Mammary epithelial cell (primary cell): ENCODE measurements around the gene PIK3C2G.

Experiments used
- EZH2 ChIP-seq: IDR thresholded peaks from 2 replicates; pipeline ENCODE4 v1.6.1; 2012; ENCODE audit warnings: low read length, inconsistent platforms, borderline replicate concordance
- TF ChIP-seq, protein P1 (sequence below), 2 donors: IDR thresholded peaks in 1 of 2; conservative IDR thresholded peaks in 1 of 2; 2 replicates each; pipeline ENCODE4 v1.5.1; 2011 to 2012; ENCODE audit warnings: inconsistent platforms in 2 of 2, low read length in 2 of 2, mild to moderate bottlenecking in 2 of 2, control low read depth in 1 of 2, low read depth in 1 of 2; ENCODE audit not compliant: insufficient read depth in 1 of 2; ENCODE audit errors: extremely low read depth in 1 of 2

DNA sequence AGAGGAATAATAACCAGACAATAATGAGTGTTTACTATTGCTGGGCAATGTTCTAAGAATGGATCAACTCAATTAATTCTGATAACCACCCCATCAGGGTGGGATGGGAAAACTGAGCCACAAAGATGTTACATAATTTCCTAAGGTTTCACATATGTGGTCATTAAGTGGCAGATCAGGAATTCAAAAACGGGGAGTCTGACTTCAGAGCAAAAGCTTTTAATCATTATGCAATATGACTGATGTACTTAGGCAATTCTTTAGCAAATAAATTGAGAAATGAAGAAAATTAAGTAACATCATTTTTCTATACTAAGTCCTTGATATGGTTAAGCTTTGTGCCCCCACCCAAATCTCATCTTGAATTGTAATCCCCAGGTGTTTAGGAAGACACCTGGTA, 423.1 kb downstream of the PIK3C2G start:
- TF ChIP-seq, protein P1, sequence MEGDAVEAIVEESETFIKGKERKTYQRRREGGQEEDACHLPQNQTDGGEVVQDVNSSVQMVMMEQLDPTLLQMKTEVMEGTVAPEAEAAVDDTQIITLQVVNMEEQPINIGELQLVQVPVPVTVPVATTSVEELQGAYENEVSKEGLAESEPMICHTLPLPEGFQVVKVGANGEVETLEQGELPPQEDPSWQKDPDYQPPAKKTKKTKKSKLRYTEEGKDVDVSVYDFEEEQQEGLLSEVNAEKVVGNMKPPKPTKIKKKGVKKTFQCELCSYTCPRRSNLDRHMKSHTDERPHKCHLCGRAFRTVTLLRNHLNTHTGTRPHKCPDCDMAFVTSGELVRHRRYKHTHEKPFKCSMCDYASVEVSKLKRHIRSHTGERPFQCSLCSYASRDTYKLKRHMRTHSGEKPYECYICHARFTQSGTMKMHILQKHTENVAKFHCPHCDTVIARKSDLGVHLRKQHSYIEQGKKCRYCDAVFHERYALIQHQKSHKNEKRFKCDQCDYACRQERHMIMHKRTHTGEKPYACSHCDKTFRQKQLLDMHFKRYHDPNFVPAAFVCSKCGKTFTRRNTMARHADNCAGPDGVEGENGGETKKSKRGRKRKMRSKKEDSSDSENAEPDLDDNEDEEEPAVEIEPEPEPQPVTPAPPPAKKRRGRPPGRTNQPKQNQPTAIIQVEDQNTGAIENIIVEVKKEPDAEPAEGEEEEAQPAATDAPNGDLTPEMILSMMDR (conservative IDR thresholded peaks at IDR 0.05 in 1 of 2, IDR thresholded peaks at IDR 0.05 in 1 of 2; ENCODE audit: extremely low read depth in 1 of 2, insufficient read depth in 1 of 2, low read depth in 1 of 2, low read length in 2 of 2): no peak
- TF ChIP-seq EZH2: no peak
